DOHH2 (cell line): ENCODE results near the gene SNAI1.

Source experiments
- H3F3A ChIP-seq: fragments of 200-600 bp; sonication (generic), shearing (Covaris generic); 2 replicates; pipeline ENCODE4 v1.6.0; 2016; ENCODE audit warnings: antibody characterized with exemption, mild to moderate bottlenecking; ENCODE audit not compliant: control insufficient read depth, insufficient read depth
- H3K27ac ChIP-seq: fragments of 200-600 bp; sonication (generic); 2 replicates; pipeline ENCODE4 v1.5.1; 2014; ENCODE audit warnings: low read depth, mild to moderate bottlenecking, low read length, moderate library complexity
- H3K27me3 ChIP-seq: fragments of 200-600 bp; sonication (generic); 2 replicates; pipeline ENCODE4 v1.6.1; 2014; ENCODE audit warnings: mild to moderate bottlenecking, low read length, mixed read lengths; ENCODE audit not compliant: control insufficient read depth
- H3K36me3 ChIP-seq: fragments of 200-600 bp; sonication (generic); 2 replicates; pipeline ENCODE4 v1.6.1; 2014; ENCODE audit warnings: mild to moderate bottlenecking, low read length, moderate library complexity, mixed read lengths; ENCODE audit not compliant: control insufficient read depth
- H3K4me1 ChIP-seq: fragments of 200-600 bp; sonication (generic); 2 replicates; pipeline ENCODE4 v1.6.1; 2014; ENCODE audit warnings: mild to moderate bottlenecking, low read length, mixed read lengths; ENCODE audit not compliant: control insufficient read depth
- H3K4me2 ChIP-seq: fragments of 200-600 bp; sonication (generic); 2 replicates; pipeline ENCODE4 v1.6.0; 2014; ENCODE audit warnings: mild to moderate bottlenecking, low read length, moderate library complexity
- H3K4me3 ChIP-seq: fragments of 200-600 bp; sonication (generic); 2 replicates; pipeline ENCODE4 v1.5.1; 2014; ENCODE audit warnings: mild to moderate bottlenecking, low read length, mixed read lengths
- H3K79me2 ChIP-seq: fragments of 200-600 bp; sonication (generic); 2 replicates; pipeline ENCODE4 v1.6.1; 2014; ENCODE audit warnings: mild to moderate bottlenecking, low read length, mixed read lengths; ENCODE audit not compliant: control insufficient read depth
- H3K9me2 ChIP-seq: fragments of 200-600 bp; sonication (generic); replicated peaks from 2 replicates; pipeline ENCODE4 v1.6.1; 2014; ENCODE audit warnings: mild to moderate bottlenecking, low read length, mixed read lengths; ENCODE audit not compliant: control insufficient read depth
- H3K9me3 ChIP-seq: fragments of 200-600 bp; sonication (generic); 2 replicates; pipeline ENCODE4 v1.6.1; 2014; ENCODE audit warnings: antibody characterized with exemption, low read length, mixed read lengths; ENCODE audit not compliant: control insufficient read depth, insufficient read depth
- H4K20me1 ChIP-seq: fragments of 200-600 bp; sonication (generic); 2 replicates; pipeline ENCODE4 v1.6.0; 2014; ENCODE audit warnings: low read depth, mild to moderate bottlenecking, antibody characterized with exemption, low read length, moderate library complexity; ENCODE audit not compliant: control insufficient read depth, insufficient read depth
- CTCF ChIP-seq: fragments of 200-600 bp; sonication (generic); IDR thresholded peaks from one replicate; pipeline ENCODE4 v1.5.1; 2014; ENCODE audit warnings: antibody characterized with exemption, mild to moderate bottlenecking, low read depth, low read length; ENCODE audit not compliant: poor library complexity, severe bottlenecking
- EZH2phosphoT487 ChIP-seq: fragments of 200-600 bp; sonication (generic); IDR thresholded peaks from 2 replicates; pipeline ENCODE4 v1.6.1; 2017; ENCODE audit warnings: borderline replicate concordance, mild to moderate bottlenecking, antibody characterized with exemption, low read length, moderate library complexity, mixed read lengths

Gene SNAI1

DNA sequence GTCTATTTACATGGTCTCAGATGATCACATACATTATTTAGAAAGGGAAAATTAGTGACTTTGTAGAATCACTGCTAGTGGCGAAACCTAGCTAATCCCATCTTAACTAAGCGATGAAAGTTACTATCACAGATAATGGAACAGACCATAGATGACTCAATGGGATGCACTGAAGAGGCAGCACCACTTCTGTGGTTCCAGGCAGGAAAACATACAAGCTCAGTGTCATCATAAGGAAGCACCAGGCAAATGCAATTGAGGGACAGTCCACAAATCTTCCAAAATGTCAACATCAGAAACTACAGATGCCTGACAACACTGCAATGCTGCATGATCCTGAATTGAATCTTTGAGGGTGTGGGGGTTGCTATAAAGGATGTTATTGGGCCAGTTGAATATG is 15.9 kb upstream of the SNAI1 start:
- no peaks in the 10 kb centered on the region for H3F3A ChIP-seq
- H3K4me2 ChIP-seq = no peak overlapping the region
- H3K9me2 ChIP-seq = no peaks in the 10 kb centered on the region
- H3K27me3 ChIP-seq = no peaks in the 10 kb centered on the region
- H4K20me1 ChIP-seq = no peaks in the 10 kb centered on the region
- H3K9me3 ChIP-seq = no peaks in the 10 kb centered on the region
- H3K27ac ChIP-seq = no peak overlapping the region
- no peaks in the 10 kb centered on the region for H3K79me2 ChIP-seq
- no peaks in the 10 kb centered on the region for H3K36me3 ChIP-seq
- no peak overlapping the region for H3K4me3 ChIP-seq
- TF ChIP-seq CTCF (no peak), EZH2phosphoT487 (no peak)
- no peaks in the 10 kb centered on the region for H3K4me1 ChIP-seq

- Histone ChIP-seq H3K27ac (no peak overlapping the region), H3K4me2 (no peak overlapping the region), H3K9me2 (no peaks in the 10 kb centered on the region), H3K79me2 (no peaks in the 10 kb centered on the region), H3K4me3 (no peak overlapping the region), H3K9me3 (no peaks in the 10 kb centered on the region), H3K27me3 (no peaks in the 10 kb centered on the region), H4K20me1 (no peaks in the 10 kb centered on the region), H3K36me3 (no peaks in the 10 kb centered on the region), H3K4me1 (no peaks in the 10 kb centered on the region), H3F3A (no peaks in the 10 kb centered on the region)
- TF ChIP-seq EZH2phosphoT487 (no peak), CTCF (no peak)
Observed at GRCh38 chr20:49969234-49969633, 13.5 kb upstream of the SNAI1 start.

- no peak overlapping the region for H3K4me2 ChIP-seq
- H3K36me3 ChIP-seq = no peaks in the 10 kb centered on the region
- no peaks in the 10 kb centered on the region for H3K9me3 ChIP-seq
- no peaks in the 10 kb centered on the region for H3F3A ChIP-seq
- no peaks in the 10 kb centered on the region for H3K9me2 ChIP-seq
- no peak overlapping the region for H3K27ac ChIP-seq
- H3K79me2 ChIP-seq = no peaks in the 10 kb centered on the region
- no peak overlapping the region for H3K4me3 ChIP-seq
- no peak for TF ChIP-seq CTCF
- TF ChIP-seq EZH2phosphoT487 = no peak
- H3K27me3 ChIP-seq = no peaks in the 10 kb centered on the region
- H3K4me1 ChIP-seq = no peaks in the 10 kb centered on the region
- H4K20me1 ChIP-seq = no peaks in the 10 kb centered on the region
Observed at GRCh38 chr20:49969946-49970345, 12.8 kb upstream of the SNAI1 start.

- Histone ChIP-seq H3K4me3 (no peak overlapping the region), H4K20me1 (no peaks in the 10 kb centered on the region), H3F3A (no peaks in the 10 kb centered on the region), H3K27ac (no peak overlapping the region), H3K9me3 (no peaks in the 10 kb centered on the region), H3K4me2 (no peak overlapping the region), H3K4me1 (no peaks in the 10 kb centered on the region), H3K27me3 (no peaks in the 10 kb centered on the region), H3K9me2 (no peaks in the 10 kb centered on the region), H3K36me3 (no peaks in the 10 kb centered on the region), H3K79me2 (no peaks in the 10 kb centered on the region)
- TF ChIP-seq EZH2phosphoT487 (no peak), CTCF (no peak)
Observed at GRCh38 chr20:49970498-49970897, 12.3 kb upstream of the SNAI1 start.
